Measurements from ENCODE around the gene STPG3. TPM values are rescaled to one million over a fixed set of nuclear protein-coding genes. Genes with fewer than 3 reads are reported as not detected.
A peak's percentile ranks its signal among the peaks of the same experiment; 100 is the strongest.

The STPG3 gene
- total and polyA plus RNA-seq, 2 of the 8 experiments (the other 6 are each of a cell fraction or from before 2014, with no cell fraction given) = not detected

DNA sequence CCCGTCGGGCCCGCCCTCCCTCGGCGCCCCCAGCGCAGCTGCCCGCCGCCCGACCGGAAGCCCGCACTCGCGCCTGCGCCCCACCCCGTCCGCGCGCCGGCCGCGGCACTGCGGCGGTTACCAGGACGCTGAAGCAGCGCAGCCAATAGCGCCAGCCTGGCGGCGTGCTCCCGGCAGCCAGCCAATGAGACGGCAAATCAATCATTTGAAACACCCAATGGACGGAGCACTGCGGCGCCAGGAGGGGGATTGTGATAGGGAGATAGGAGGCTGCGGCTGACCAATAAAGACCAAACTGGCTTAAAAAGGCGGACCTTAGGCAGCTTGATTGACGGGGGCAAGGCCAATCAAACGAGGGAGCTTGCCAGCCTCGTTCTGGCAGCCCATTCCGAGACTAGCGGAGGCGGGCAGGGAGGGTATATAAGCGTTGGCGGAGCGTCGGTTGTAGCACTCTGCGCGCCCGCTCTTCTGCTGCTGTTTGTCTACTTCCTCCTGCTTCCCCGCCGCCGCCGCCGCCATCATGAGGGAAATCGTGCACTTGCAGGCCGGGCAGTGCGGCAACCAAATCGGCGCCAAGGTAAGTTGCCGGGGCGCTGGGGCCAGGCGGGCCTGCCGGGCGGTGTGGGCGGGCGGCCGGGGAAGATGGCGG lies 10.1 kb upstream of the STPG3 start, which contains the start of gene TUBB4B (continued):
- TF ChIP-seq TEAD4 (IDR thresholded peaks at IDR 0.05; ENCODE audit: low read depth, low read length) = 0 out of 2 replicates have a peak, but pooled peaks have one; percentile 20
- no peak for TF ChIP-seq CEBPB (IDR thresholded peaks at IDR 0.05; ENCODE audit: low read depth, low read length)
- TF ChIP-seq CHD7 (IDR thresholded peaks at IDR 0.05; ENCODE audit: insufficient replicate concordance, low read length) = no peak
- TF ChIP-seq POLR2A (IDR thresholded peaks at IDR 0.05; ENCODE audit: control extremely low read depth in 1 of 2, low read depth in 2 of 2, low read length in 2 of 2) = peak in 1 of 2 experiments; percentile 99; a peak in 2 of 3 replicates
- TF ChIP-seq EGR1 (IDR thresholded peaks at IDR 0.05; ENCODE audit: borderline replicate concordance, low read depth, low read length) = no peak; the same call in 1 of the 2 replicates
- TF ChIP-seq RBBP5 (IDR thresholded peaks at IDR 0.05; ENCODE audit: borderline replicate concordance, low read depth, low read length) = no peak; the same call in 1 of the 2 replicates
- peak; percentile 16 for TF ChIP-seq KDM4A (IDR thresholded peaks at IDR 0.05; ENCODE audit: low read depth, low read length, severe bottlenecking)

Measured in H1 (cell line).